ENCODE results near the gene SFN.

Gene SFN

DNA sequence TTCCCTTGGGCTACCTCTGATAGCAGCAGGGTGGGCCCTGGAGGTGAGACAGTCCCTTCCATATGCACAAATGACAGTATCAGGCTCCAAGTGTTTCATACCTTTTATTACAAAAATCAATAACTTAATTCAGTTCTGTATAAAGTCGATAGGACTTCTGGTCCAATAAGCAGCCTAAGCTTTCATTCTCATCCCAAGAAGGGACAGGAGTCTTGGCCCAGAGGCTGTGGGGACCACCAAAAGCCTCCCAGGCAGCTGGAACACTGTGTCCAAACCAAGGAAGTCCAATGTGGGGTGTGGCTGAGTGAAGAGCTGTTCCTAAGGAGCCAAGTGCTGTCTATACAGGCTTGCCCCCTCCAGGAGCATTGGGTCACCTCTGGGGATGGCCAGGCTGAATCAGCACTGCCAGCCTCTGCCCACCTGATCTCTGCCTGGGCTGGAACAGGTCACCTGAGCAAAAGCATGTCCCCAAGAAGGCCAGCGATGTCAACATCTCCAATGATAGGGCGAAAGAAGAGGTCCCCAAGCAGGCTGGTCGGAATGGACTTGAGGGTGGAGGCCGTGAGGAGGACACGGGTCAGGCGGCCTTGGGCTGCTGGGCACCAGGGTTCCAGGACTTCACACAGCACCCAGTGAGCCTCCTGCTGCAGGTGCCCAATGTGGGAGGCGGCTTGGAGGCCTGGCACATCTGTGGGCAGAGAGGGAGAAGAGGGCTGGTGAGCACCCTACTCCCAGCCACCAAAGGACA lies 48.6 kb downstream of the SFN start:
- no peak for FAIRE-seq
- DNase-seq (ENCODE audit: low spot score) = no peak

DNA sequence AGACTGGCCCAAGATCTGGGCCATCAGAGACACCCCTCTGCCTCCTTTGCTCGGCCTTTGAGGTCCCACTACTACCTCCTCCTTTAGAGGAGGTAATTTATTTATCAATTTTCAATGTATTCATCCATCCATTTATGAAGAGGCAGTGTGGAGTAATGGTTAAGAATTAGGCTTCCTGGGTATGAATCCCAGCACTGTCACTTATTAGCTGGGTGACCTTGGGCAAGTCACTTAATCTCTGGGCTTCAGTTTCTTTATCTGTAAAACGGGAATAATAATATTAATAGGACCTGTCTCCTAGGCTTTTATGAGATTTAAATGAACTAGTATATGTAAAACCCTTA lies 49.2 kb downstream of the SFN start:
- FAIRE-seq (no peak), DNase-seq (ENCODE audit: low spot score) (no peak)

- FAIRE-seq = no peak
These were observed 50.4 kb downstream of the SFN start for GRCh38 chr1:26913389-26913753.

More at GRCh38 chr1:26913389-26913753, 50.4 kb downstream of the SFN start:
- no peak for DNase-seq (ENCODE audit: low spot score)
